Measurements from ENCODE around the gene INTU. TPM values are rescaled to one million over a fixed set of nuclear protein-coding genes. Genes with fewer than 3 reads are reported as not detected.
"Not testable (repeated sequence)": the region's sequence is repeated elsewhere in the genome, so short reads cannot be mapped to it uniquely, and the experiment has no call there.

Gene INTU
- polyA plus RNA-seq (2013, experiment 1 of 2), result 8.4 TPM
- polyA plus RNA-seq (2013, experiment 2 of 2), result 7.8 TPM

- peaks cover 4% of the 10 kb centered on the region for H3K4me1 ChIP-seq (ENCODE audit: control insufficient read depth, insufficient read depth, low read length, poor library complexity, severe bottlenecking)
- H3K36me3 ChIP-seq (ENCODE audit: control insufficient read depth, insufficient read depth, low read length), result no peaks in the 10 kb centered on the region
- WGBS, 2 experiments (ENCODE audit: insufficient coverage in 2 of 2), result 2% methylated on average over 28 to 30 of the region's 38 CpGs
- no peaks in the 10 kb centered on the region for H3K9me3 ChIP-seq (ENCODE audit: control insufficient read depth, low read length)
- H3K4me3 ChIP-seq (ENCODE audit: extremely low read depth, insufficient read depth, low read length, poor library complexity, severe bottlenecking), result peak within 1 kb of the TSS; percentile 62
- H3K27ac ChIP-seq (ENCODE audit: low read depth, low read length, severe bottlenecking), result peak within 1 kb of the TSS; percentile 86
These were observed at the start of gene INTU for GRCh38 chr4:127632420-127633403. Gene INTU (plus strand): TSS chr4:127632957. CDS start chr4:127633035, 78 bp downstream.

- H3K4me1 ChIP-seq (ENCODE audit: control insufficient read depth, insufficient read depth, low read length, poor library complexity, severe bottlenecking); H3K36me3 ChIP-seq (ENCODE audit: control insufficient read depth, insufficient read depth, low read length); H3K27ac ChIP-seq (ENCODE audit: low read depth, low read length, severe bottlenecking); H3K9me3 ChIP-seq (ENCODE audit: control insufficient read depth, low read length); H3K4me3 ChIP-seq (ENCODE audit: extremely low read depth, insufficient read depth, low read length, poor library complexity, severe bottlenecking): not testable (repeated sequence)
- WGBS, 2 experiments (ENCODE audit: insufficient coverage in 2 of 2), result 89 to 100% methylated on average over 1 to 3 of the region's 4 CpGs
These were observed 46.3 kb upstream of the INTU start for GRCh38 chr4:127586496-127586895.

GRCh38 chr4:127586922-127587571, 45.7 kb upstream of the INTU start:
- Histone ChIP-seq H3K4me3 (ENCODE audit: extremely low read depth, insufficient read depth, low read length, poor library complexity, severe bottlenecking) (no peak overlapping the region), H3K27ac (ENCODE audit: low read depth, low read length, severe bottlenecking) (no peak overlapping the region), H3K4me1 (ENCODE audit: control insufficient read depth, insufficient read depth, low read length, poor library complexity, severe bottlenecking) (no peaks in the 10 kb centered on the region), H3K36me3 (ENCODE audit: control insufficient read depth, insufficient read depth, low read length) (no peaks in the 10 kb centered on the region), H3K9me3 (ENCODE audit: control insufficient read depth, low read length) (no peaks in the 10 kb centered on the region)
- WGBS, 2 experiments (ENCODE audit: insufficient coverage in 2 of 2), result 18% methylated on average over 1 of the region's 1 CpG; no CpG with 5 or more reads in 1 of the 2 experiments

GRCh38 chr4:127589153-127589552, 43.6 kb upstream of the INTU start:
- H3K36me3 ChIP-seq (ENCODE audit: control insufficient read depth, insufficient read depth, low read length), result not testable (repeated sequence)

GRCh38 chr4:127598656-127599055, 34.1 kb upstream of the INTU start:
- no peak overlapping the region for H3K4me3 ChIP-seq (ENCODE audit: extremely low read depth, insufficient read depth, low read length, poor library complexity, severe bottlenecking)
- no peak overlapping the region for H3K27ac ChIP-seq (ENCODE audit: low read depth, low read length, severe bottlenecking)
- H3K36me3 ChIP-seq (ENCODE audit: control insufficient read depth, insufficient read depth, low read length), result no peaks in the 10 kb centered on the region
- no peaks in the 10 kb centered on the region for H3K4me1 ChIP-seq (ENCODE audit: control insufficient read depth, insufficient read depth, low read length, poor library complexity, severe bottlenecking)
- no peaks in the 10 kb centered on the region for H3K9me3 ChIP-seq (ENCODE audit: control insufficient read depth, low read length)

More at GRCh38 chr4:127589153-127589552, 43.6 kb upstream of the INTU start:
- not testable (repeated sequence) for H3K27ac ChIP-seq (ENCODE audit: low read depth, low read length, severe bottlenecking); H3K4me1 ChIP-seq (ENCODE audit: control insufficient read depth, insufficient read depth, low read length, poor library complexity, severe bottlenecking); H3K4me3 ChIP-seq (ENCODE audit: extremely low read depth, insufficient read depth, low read length, poor library complexity, severe bottlenecking); H3K9me3 ChIP-seq (ENCODE audit: control insufficient read depth, low read length)
- 96% methylated on average over 4 of the region's 12 CpGs; no CpG with 5 or more reads in 1 of the 2 experiments for WGBS, 2 experiments (ENCODE audit: insufficient coverage in 2 of 2)

- WGBS, 2 experiments (ENCODE audit: insufficient coverage in 2 of 2), result no CpG with 5 or more reads among the region's 1 CpG
- Histone ChIP-seq H3K4me1 (ENCODE audit: control insufficient read depth, insufficient read depth, low read length, poor library complexity, severe bottlenecking) (no peaks in the 10 kb centered on the region), H3K9me3 (ENCODE audit: control insufficient read depth, low read length) (no peaks in the 10 kb centered on the region), H3K36me3 (ENCODE audit: control insufficient read depth, insufficient read depth, low read length) (no peaks in the 10 kb centered on the region), H3K27ac (ENCODE audit: low read depth, low read length, severe bottlenecking) (no peak overlapping the region), H3K4me3 (ENCODE audit: extremely low read depth, insufficient read depth, low read length, poor library complexity, severe bottlenecking) (no peak overlapping the region)
These were observed 31.7 kb upstream of the INTU start for GRCh38 chr4:127601029-127601428.

- H3K36me3 ChIP-seq (ENCODE audit: control insufficient read depth, insufficient read depth, low read length), result no peaks in the 10 kb centered on the region
- no peaks in the 10 kb centered on the region for H3K9me3 ChIP-seq (ENCODE audit: control insufficient read depth, low read length)
- 11 to 12% methylated on average over 5 of the region's 6 CpGs for WGBS, 2 experiments (ENCODE audit: insufficient coverage in 2 of 2)
- no peaks in the 10 kb centered on the region for H3K4me1 ChIP-seq (ENCODE audit: control insufficient read depth, insufficient read depth, low read length, poor library complexity, severe bottlenecking)
- no peak overlapping the region for H3K27ac ChIP-seq (ENCODE audit: low read depth, low read length, severe bottlenecking)
- no peak overlapping the region for H3K4me3 ChIP-seq (ENCODE audit: extremely low read depth, insufficient read depth, low read length, poor library complexity, severe bottlenecking)
These were observed 27.6 kb upstream of the INTU start for GRCh38 chr4:127604949-127605709.

- Histone ChIP-seq H3K9me3 (ENCODE audit: control insufficient read depth, low read length) (no peaks in the 10 kb centered on the region), H3K4me1 (ENCODE audit: control insufficient read depth, insufficient read depth, low read length, poor library complexity, severe bottlenecking) (no peaks in the 10 kb centered on the region), H3K36me3 (ENCODE audit: control insufficient read depth, insufficient read depth, low read length) (no peaks in the 10 kb centered on the region), H3K4me3 (ENCODE audit: extremely low read depth, insufficient read depth, low read length, poor library complexity, severe bottlenecking) (no peak overlapping the region), H3K27ac (ENCODE audit: low read depth, low read length, severe bottlenecking) (no peak overlapping the region)
These were observed 25.9 kb upstream of the INTU start for GRCh38 chr4:127606823-127607222.

GRCh38 chr4:127609484-127609883, 23.3 kb upstream of the INTU start:
- Histone ChIP-seq H3K9me3 (ENCODE audit: control insufficient read depth, low read length) (no peaks in the 10 kb centered on the region), H3K4me3 (ENCODE audit: extremely low read depth, insufficient read depth, low read length, poor library complexity, severe bottlenecking) (no peak overlapping the region), H3K36me3 (ENCODE audit: control insufficient read depth, insufficient read depth, low read length) (no peaks in the 10 kb centered on the region), H3K4me1 (ENCODE audit: control insufficient read depth, insufficient read depth, low read length, poor library complexity, severe bottlenecking) (no peaks in the 10 kb centered on the region), H3K27ac (ENCODE audit: low read depth, low read length, severe bottlenecking) (no peak overlapping the region)
- 60 to 90% methylated on average over 1 to 2 of the region's 5 CpGs for WGBS, 2 experiments (ENCODE audit: insufficient coverage in 2 of 2)

- Histone ChIP-seq H3K9me3 (ENCODE audit: control insufficient read depth, low read length) (no peaks in the 10 kb centered on the region), H3K36me3 (ENCODE audit: control insufficient read depth, insufficient read depth, low read length) (no peaks in the 10 kb centered on the region), H3K4me1 (ENCODE audit: control insufficient read depth, insufficient read depth, low read length, poor library complexity, severe bottlenecking) (no peaks in the 10 kb centered on the region), H3K27ac (ENCODE audit: low read depth, low read length, severe bottlenecking) (no peak overlapping the region), H3K4me3 (ENCODE audit: extremely low read depth, insufficient read depth, low read length, poor library complexity, severe bottlenecking) (no peak overlapping the region)
- WGBS, 2 experiments (ENCODE audit: insufficient coverage in 2 of 2), result 83% methylated on average over 1 of the region's 3 CpGs; no CpG with 5 or more reads in 1 of the 2 experiments
These were observed 22.3 kb upstream of the INTU start for GRCh38 chr4:127610488-127610887.
